Occipital lobe (tissue), 2 donors: ENCODE data around the gene RTN4RL2. TPM values are rescaled to one million over a fixed set of nuclear protein-coding genes. Genes with fewer than 3 reads are reported as not detected.
A peak's percentile ranks its signal among the peaks of the same experiment; 100 is the strongest.

Source experiments
- DNase-seq: peaks from one replicate; lab custom pipeline; 2025; lab: John Stamatoyannopoulos, UW
- total RNA-seq: library from RNA; depleted of rRNA; stranded (reverse); fragments of >200 nt; gene quantifications from one replicate; pipeline ENCODE4 v1.2.3, GENCODE V29; 2014

RTN4RL2 gene
- total RNA-seq, 1 donor from 2014 or later, result 0.47 TPM

- DNase-seq, result no peak
Observed at GRCh38 chr11:57462597-57462996, 2.3 kb downstream of the RTN4RL2 start.

GRCh38 chr11:57463671-57464538, 3.6 kb downstream of the RTN4RL2 start:
- no peak for DNase-seq

GRCh38 chr11:57464539-57465181, 4.3 kb downstream of the RTN4RL2 start:
- DNase-seq, result peak; percentile 64

GRCh38 chr11:57466680-57467079, 6.4 kb downstream of the RTN4RL2 start:
- DNase-seq, result no peak

GRCh38 chr11:57467508-57468157, 7.3 kb downstream of the RTN4RL2 start:
- no peak for DNase-seq

- no peak for DNase-seq
Observed at GRCh38 chr11:57468276-57468675, 7.9 kb downstream of the RTN4RL2 start.

- DNase-seq, result no peak
Observed at GRCh38 chr11:57469268-57469667, 8.9 kb downstream of the RTN4RL2 start.

GRCh38 chr11:57471496-57471895, 11.2 kb downstream of the RTN4RL2 start:
- DNase-seq, result no peak

GRCh38 chr11:57473285-57473841, 13.0 kb downstream of the RTN4RL2 start:
- DNase-seq, result no peak

- no peak for DNase-seq
Observed at GRCh38 chr11:57474017-57474802, 13.9 kb downstream of the RTN4RL2 start.

- no peak for DNase-seq
Observed at GRCh38 chr11:57474803-57475115, 14.4 kb downstream of the RTN4RL2 start.

GRCh38 chr11:57475191-57475590, 14.9 kb downstream of the RTN4RL2 start:
- DNase-seq, result no peak

- DNase-seq, result no peak
Observed at GRCh38 chr11:57475671-57476046, 15.3 kb downstream of the RTN4RL2 start.

GRCh38 chr11:57476047-57476756, 15.9 kb downstream of the RTN4RL2 start:
- DNase-seq, result no peak

GRCh38 chr11:57476757-57477506, 16.6 kb downstream of the RTN4RL2 start:
- no peak for DNase-seq

GRCh38 chr11:57477507-57478189, 17.3 kb downstream of the RTN4RL2 start:
- no peak for DNase-seq

- DNase-seq, result no peak
Observed at GRCh38 chr11:57479021-57479663, 18.8 kb downstream of the RTN4RL2 start.

- DNase-seq, result no peak
Observed at GRCh38 chr11:57479911-57480310, 19.6 kb downstream of the RTN4RL2 start.
